H1 (cell line): ENCODE results near the gene PTPRG.

ENCODE experiments used
- BCL11A ChIP-seq, 2 experiments: IDR thresholded peaks; one replicate each; pipeline ENCODE4 v1.6.1; 2011; ENCODE audit warnings: low read depth in 2 of 2, low read length in 2 of 2, mild to moderate bottlenecking in 2 of 2
- CREB1 ChIP-seq: IDR thresholded peaks from 2 replicates; pipeline ENCODE4 v1.6.1; 2012; ENCODE audit warnings: inconsistent platforms
- EGR1 ChIP-seq: IDR thresholded peaks from 2 replicates; pipeline ENCODE4 v1.6.1; 2011; ENCODE audit warnings: low read depth, low read length, borderline replicate concordance
- FOSL1 ChIP-seq: IDR thresholded peaks from 2 replicates; pipeline ENCODE4 v1.6.1; 2011; ENCODE audit warnings: mild to moderate bottlenecking, low read depth, low read length, moderate library complexity; ENCODE audit not compliant: insufficient read depth
- MAX ChIP-seq: IDR thresholded peaks from 2 replicates; pipeline ENCODE4 v1.6.1; 2012; ENCODE audit warnings: inconsistent platforms
- NRF1 ChIP-seq: IDR thresholded peaks from 2 replicates; pipeline ENCODE4 v1.6.1; 2011; ENCODE audit warnings: mild to moderate bottlenecking, low read depth, low read length, improper control_type of control experiment
- POLR2A ChIP-seq, 2 experiments: IDR thresholded peaks; 1 replicate in 1 of 2; 2 replicates in 1 of 2; pipeline ENCODE4 v1.6.1; 2011; ENCODE audit warnings: low read depth in 2 of 2, low read length in 2 of 2, mild to moderate bottlenecking in 2 of 2; ENCODE audit errors: control extremely low read depth in 1 of 2
- POLR2AphosphoS5 ChIP-seq: IDR thresholded peaks from 2 replicates; pipeline ENCODE4 v1.6.1; 2011; ENCODE audit warnings: low read depth, low read length
- POU5F1 ChIP-seq: IDR thresholded peaks from 2 replicates; pipeline ENCODE4 v1.6.1; 2011; ENCODE audit warnings: low read depth, mild to moderate bottlenecking, low read length, moderate library complexity
- SAP30 ChIP-seq: fragments of 300-600 bp; sonication (generic); IDR thresholded peaks from 2 replicates; pipeline ENCODE4 v1.7.1; 2012; ENCODE audit warnings: low read length, moderate library complexity, mild to moderate bottlenecking, inconsistent platforms; ENCODE audit not compliant: insufficient read depth, insufficient replicate concordance
- TBP ChIP-seq: IDR thresholded peaks from 2 replicates; pipeline ENCODE4 v1.6.1; 2011; ENCODE audit warnings: low read depth, low read length, improper control_type of control experiment
- USF2 ChIP-seq: IDR thresholded peaks from 2 replicates; pipeline ENCODE4 v1.6.1; 2011; ENCODE audit warnings: low read length, improper control_type of control experiment
- TF ChIP-seq, protein P1 (sequence below), 3 experiments: IDR thresholded peaks; 1 replicate in 2 of 3; 2 replicates in 1 of 3; pipeline versions ENCODE4 v1.5.1 to v1.6.1; 2011; ENCODE audit warnings: low read length in 3 of 3, mild to moderate bottlenecking in 3 of 3, inconsistent platforms in 2 of 3, low read depth in 1 of 3, moderate library complexity in 1 of 3; ENCODE audit not compliant: insufficient read depth in 1 of 3; ENCODE audit errors: control extremely low read depth in 1 of 3

DNA sequence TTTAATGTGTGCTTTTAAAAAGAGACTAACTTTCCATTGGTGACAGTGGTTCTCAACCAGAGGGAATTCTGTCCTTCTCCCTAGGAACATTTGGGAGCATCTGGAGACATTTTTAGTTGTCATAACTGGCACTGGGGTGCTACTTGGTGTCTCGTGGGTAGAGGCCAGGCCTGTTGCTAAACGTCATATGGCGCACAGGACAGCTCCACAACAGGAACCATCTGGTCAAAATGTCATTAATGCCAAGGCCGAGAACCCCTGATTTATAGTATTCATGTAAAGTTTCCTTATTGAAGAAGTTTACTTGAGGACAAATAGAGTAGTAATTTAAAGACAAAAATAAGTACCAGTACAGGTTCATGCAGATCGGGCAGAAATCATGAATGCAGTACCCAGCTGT is 647.7 kb downstream of the PTPRG start:
- TF ChIP-seq, protein P1, sequence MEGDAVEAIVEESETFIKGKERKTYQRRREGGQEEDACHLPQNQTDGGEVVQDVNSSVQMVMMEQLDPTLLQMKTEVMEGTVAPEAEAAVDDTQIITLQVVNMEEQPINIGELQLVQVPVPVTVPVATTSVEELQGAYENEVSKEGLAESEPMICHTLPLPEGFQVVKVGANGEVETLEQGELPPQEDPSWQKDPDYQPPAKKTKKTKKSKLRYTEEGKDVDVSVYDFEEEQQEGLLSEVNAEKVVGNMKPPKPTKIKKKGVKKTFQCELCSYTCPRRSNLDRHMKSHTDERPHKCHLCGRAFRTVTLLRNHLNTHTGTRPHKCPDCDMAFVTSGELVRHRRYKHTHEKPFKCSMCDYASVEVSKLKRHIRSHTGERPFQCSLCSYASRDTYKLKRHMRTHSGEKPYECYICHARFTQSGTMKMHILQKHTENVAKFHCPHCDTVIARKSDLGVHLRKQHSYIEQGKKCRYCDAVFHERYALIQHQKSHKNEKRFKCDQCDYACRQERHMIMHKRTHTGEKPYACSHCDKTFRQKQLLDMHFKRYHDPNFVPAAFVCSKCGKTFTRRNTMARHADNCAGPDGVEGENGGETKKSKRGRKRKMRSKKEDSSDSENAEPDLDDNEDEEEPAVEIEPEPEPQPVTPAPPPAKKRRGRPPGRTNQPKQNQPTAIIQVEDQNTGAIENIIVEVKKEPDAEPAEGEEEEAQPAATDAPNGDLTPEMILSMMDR (IDR thresholded peaks at IDR 0.05; ENCODE audit: control extremely low read depth in 1 of 3, insufficient read depth in 1 of 3, low read depth in 1 of 3, low read length in 3 of 3), result no peak
- no peak for TF ChIP-seq CREB1
- no peak for TF ChIP-seq SAP30
- no peak for TF ChIP-seq USF2
- TF ChIP-seq EGR1, result no peak
- no peak for TF ChIP-seq MAX
- TF ChIP-seq POLR2AphosphoS5, result no peak
- TF ChIP-seq POLR2A (IDR thresholded peaks at IDR 0.05; ENCODE audit: control extremely low read depth in 1 of 2, low read depth in 2 of 2, low read length in 2 of 2), result no peak
- no peak for TF ChIP-seq FOSL1
- no peak for TF ChIP-seq NRF1
- TF ChIP-seq POU5F1, result no peak
- TF ChIP-seq TBP, result no peak
- TF ChIP-seq BCL11A (IDR thresholded peaks at IDR 0.05; ENCODE audit: low read depth in 2 of 2, low read length in 2 of 2), result no peak
